ENCODE data around the gene KCTD14. TPM values are rescaled to one million over a fixed set of nuclear protein-coding genes. Genes with fewer than 3 reads are reported as not detected.
A peak's percentile ranks its signal among the peaks of the same experiment; 100 is the strongest.
"Not testable (repeated sequence)": the region's sequence is repeated elsewhere in the genome, so short reads cannot be mapped to it uniquely, and the experiment has no call there.

The KCTD14 gene
- total RNA-seq, 1 donor from 2014 or later, result 0.78 TPM

- no peak for DNase-seq
Measured at GRCh38 chr11:78021611-78022010, 1.5 kb downstream of the KCTD14 start.

GRCh38 chr11:78020246-78020645, 2.8 kb downstream of the KCTD14 start:
- DNase-seq, result no peak

DNA sequence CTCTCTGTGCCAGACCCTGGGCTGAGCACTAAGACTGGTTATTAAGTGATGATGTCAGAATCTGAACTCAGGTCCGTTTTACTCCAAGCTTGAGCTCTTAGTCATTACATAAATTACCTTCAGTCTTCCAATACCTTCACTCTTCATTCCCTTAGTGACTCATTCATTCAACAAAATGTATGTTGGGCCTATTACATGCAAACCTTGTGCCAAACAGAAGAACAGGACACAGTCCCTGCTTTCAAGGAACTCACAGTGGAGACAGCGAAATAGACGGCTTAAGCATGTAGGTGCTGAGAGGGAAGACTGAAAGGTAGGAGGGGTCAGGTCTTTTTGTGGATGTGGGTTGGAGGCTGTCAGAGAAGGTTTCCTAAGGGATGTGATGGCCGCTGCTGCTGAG, 3.3 kb downstream of the KCTD14 start:
- no peak for DNase-seq

GRCh38 chr11:78015878-78016277, 7.2 kb downstream of the KCTD14 start:
- DNase-seq, result no peak

GRCh38 chr11:78014937-78015520, 8.0 kb downstream of the KCTD14 start:
- DNase-seq, result not testable (repeated sequence)

- no peak for DNase-seq
Measured at GRCh38 chr11:78011301-78011700, 11.8 kb downstream of the KCTD14 start.

- DNase-seq, result no peak
Measured at GRCh38 chr11:78010755-78011154, 12.3 kb downstream of the KCTD14 start.

DNA sequence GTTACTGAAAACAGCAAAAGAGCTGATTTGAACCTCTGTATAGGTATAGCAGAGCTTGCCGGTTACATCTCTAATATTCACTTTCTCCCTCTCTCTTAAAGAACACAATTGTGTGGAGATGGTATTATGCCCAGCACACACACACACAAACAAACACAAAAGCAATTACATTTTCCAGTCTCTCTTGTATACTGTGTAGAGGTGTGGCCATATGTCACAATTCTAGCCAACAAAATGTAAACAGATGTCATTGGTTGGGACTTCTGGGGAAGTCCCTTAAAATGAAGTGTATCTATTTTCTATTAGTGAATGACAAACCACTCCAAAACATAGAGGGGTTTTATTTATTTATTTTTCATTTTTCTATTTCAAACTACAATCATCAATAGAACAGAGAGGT, 12.8 kb downstream of the KCTD14 start:
- DNase-seq, result no peak

GRCh38 chr11:78009062-78009461, 14.0 kb downstream of the KCTD14 start:
- no peak for DNase-seq

GRCh38 chr11:78000193-78000592, 22.9 kb downstream of the KCTD14 start:
- no peak for DNase-seq

DNA sequence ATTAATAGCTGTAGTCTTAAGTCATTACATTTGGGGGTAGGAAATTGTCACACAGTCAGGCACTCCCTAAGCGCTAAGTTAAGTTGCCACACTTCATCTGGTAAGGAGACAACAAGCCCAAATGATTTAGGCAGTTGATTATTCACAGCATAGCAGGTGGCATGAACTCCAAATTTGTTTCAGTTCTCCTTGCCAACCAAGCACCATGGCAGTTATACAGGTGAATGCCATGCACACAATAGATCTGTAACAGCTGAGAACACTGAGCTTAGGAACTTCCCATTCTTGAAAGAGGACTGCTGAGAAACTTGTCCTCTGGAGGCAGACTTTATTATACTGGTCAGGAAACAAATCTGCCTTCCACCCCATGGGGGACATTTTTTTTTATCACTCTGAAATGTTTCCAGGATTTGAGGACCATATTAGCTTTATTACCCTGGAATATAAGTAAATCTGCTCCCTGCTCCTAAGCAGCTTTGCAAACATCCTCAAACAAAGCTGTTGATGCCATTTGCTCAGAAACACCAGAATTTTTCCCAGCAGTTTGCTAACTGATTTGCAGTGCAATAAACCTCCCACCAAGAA, 23.5 kb downstream of the KCTD14 start:
- DNase-seq, result no peak

- peak; percentile 99 for DNase-seq
Measured at GRCh38 chr11:77994434-77995362, 28.4 kb downstream of the KCTD14 start, which contains the start of gene INTS4. INTS4 (minus strand) TSS chr11:77994668; CDS start chr11:77994643, 25 bp downstream.

GRCh38 chr11:77993902-77994301, 29.2 kb downstream of the KCTD14 start:
- DNase-seq, result no peak

GRCh38 chr11:77990981-77991380, 32.1 kb downstream of the KCTD14 start:
- no peak for DNase-seq

- not testable (repeated sequence) for DNase-seq
Measured at GRCh38 chr11:77986456-77986855, 36.6 kb downstream of the KCTD14 start.

GRCh38 chr11:77981346-77981947, 41.6 kb downstream of the KCTD14 start:
- DNase-seq, result no peak

- DNase-seq, result no peak
Measured at GRCh38 chr11:77968337-77968736, 54.7 kb downstream of the KCTD14 start.

DNA sequence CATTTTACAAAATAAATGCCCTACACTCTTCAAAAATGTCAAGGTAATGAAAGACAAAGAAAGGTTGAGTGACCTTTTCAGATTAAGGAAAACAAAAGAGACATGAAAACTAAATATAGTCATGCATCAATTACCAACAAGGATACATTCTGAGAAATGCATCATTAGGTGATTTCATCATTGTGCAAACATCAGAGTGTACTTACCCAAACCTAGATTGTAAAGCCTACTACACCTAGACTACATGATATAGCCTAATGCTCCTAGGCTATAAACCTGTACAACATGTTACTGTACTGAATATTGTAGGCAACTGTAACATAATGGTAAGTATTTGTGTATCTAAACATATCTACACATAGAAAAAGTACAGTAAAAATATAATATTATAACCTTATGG, 55.3 kb downstream of the KCTD14 start:
- DNase-seq, result no peak

GRCh38 chr11:77967121-77967520, 56.0 kb downstream of the KCTD14 start:
- no peak for DNase-seq

DNA sequence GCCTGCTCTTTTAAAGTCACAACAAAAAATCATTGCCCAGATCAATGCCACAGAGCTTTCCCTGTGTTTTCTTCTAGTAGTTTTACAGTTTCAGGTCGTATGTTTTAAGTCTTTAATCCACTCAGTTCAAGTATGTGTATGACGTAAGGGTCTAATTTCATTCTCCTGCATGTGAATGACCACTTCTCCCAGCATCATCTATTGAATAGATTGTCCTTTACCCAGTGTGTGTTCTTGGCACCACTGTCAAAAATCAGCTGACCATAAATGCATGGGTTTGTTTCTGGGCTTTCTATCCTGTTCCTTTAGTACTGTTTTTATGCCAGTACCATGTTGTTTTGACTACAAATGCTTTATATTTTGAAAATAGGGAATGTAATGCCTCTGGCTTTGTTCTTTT, 56.7 kb downstream of the KCTD14 start:
- no peak for DNase-seq

All from occipital lobe (tissue), 2 donors.